Measurements from ENCODE around the gene SYNPO2.

The SYNPO2 gene

DNA sequence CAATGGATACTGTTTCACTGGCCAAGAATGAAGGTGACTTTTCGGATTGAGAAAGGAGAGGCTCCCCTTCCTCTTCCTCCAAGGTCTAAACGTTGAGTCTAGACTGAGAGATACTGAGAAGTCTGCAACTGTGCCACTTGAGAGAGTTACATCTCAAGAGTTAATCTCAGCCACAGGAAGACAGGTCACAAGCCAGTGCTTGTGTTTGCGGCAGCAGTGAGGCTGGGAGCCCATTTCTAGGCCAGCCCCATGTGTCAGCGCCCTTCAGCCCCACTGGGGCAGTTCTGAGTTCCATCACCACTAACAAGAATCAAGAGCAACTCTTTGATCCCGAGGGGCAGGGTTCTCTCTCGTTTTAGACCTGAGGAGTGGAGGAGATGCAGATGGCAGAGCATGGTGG lies 45.4 kb upstream of the SYNPO2 start:
- H3K23ac ChIP-seq (ENCODE audit: low read length in 2 of 2), result no peak overlapping the region
- 89% methylated on average over 4 of the region's 6 CpGs for WGBS
- H3K27me3 ChIP-seq (ENCODE audit: control insufficient read depth in 1 of 2, insufficient read depth in 1 of 2, low read length in 2 of 2), result no peaks in the 10 kb centered on the region

GRCh38 chr4:118845552-118846050 lies 43.1 kb upstream of the SYNPO2 start:
- H3K4me3 ChIP-seq (ENCODE audit: insufficient read depth in 1 of 2, low read depth in 1 of 2, low read length in 2 of 2), result no peak overlapping the region
- H2AFZ ChIP-seq (ENCODE audit: low read depth, low read length), result no peak overlapping the region
- no peak overlapping the region for H3K9ac ChIP-seq (ENCODE audit: low read length)
- H3K4me1 ChIP-seq (ENCODE audit: control insufficient read depth, insufficient read depth, low read depth, low read length), result no peaks in the 10 kb centered on the region
- no peaks in the 10 kb centered on the region for H3K36me3 ChIP-seq (ENCODE audit: control insufficient read depth in 1 of 2, insufficient read depth in 2 of 2, low read depth in 1 of 2, low read length in 2 of 2)
- no peak overlapping the region for H3K27ac ChIP-seq (ENCODE audit: low read length, poor library complexity, severe bottlenecking)
- H3K4ac ChIP-seq (ENCODE audit: low read depth in 1 of 2, low read length in 2 of 2), result no peak overlapping the region
- no peak overlapping the region for H4K91ac ChIP-seq (ENCODE audit: low read length)
- H2BK15ac ChIP-seq (ENCODE audit: low read depth, poor library complexity, severe bottlenecking), result no peak overlapping the region
- no peak overlapping the region for H2BK120ac ChIP-seq (ENCODE audit: low read depth, low read length)
- H3K9me3 ChIP-seq (ENCODE audit: control insufficient read depth, low read length), result no peaks in the 10 kb centered on the region
- H3K79me1 ChIP-seq (replicated peaks; ENCODE audit: low read length, poor library complexity, severe bottlenecking), result peaks cover 3% of the 10 kb centered on the region
- H3K4me2 ChIP-seq (ENCODE audit: low read length, poor library complexity, severe bottlenecking), result no peak overlapping the region
- H3K23ac ChIP-seq (ENCODE audit: low read length in 2 of 2), result no peak overlapping the region
- no peak overlapping the region for H3K14ac ChIP-seq (ENCODE audit: low read length in 2 of 2)
- no peak overlapping the region for H2AK5ac ChIP-seq (ENCODE audit: low read length, severe bottlenecking)
- no peak overlapping the region for H2BK5ac ChIP-seq (ENCODE audit: low read depth, low read length, poor library complexity, severe bottlenecking)
- H2BK12ac ChIP-seq (ENCODE audit: low read length in 2 of 2), result no peak overlapping the region
- DNase-seq, result no peak
- H4K8ac ChIP-seq (ENCODE audit: low read length), result no peak overlapping the region
- H3K18ac ChIP-seq (ENCODE audit: low read depth in 1 of 2, low read length in 2 of 2), result no peak overlapping the region
- H3K27me3 ChIP-seq (ENCODE audit: control insufficient read depth in 1 of 2, insufficient read depth in 1 of 2, low read length in 2 of 2), result no peaks in the 10 kb centered on the region

More for the DNA sequence above, 45.4 kb upstream of the SYNPO2 start:
- H3K4me1 ChIP-seq (ENCODE audit: control insufficient read depth, insufficient read depth, low read depth, low read length), result no peaks in the 10 kb centered on the region
- no peak overlapping the region for H2BK5ac ChIP-seq (ENCODE audit: low read depth, low read length, poor library complexity, severe bottlenecking)
- no peak overlapping the region for H3K4me2 ChIP-seq (ENCODE audit: low read length, poor library complexity, severe bottlenecking)
- H3K27ac ChIP-seq (ENCODE audit: low read length, poor library complexity, severe bottlenecking), result no peak overlapping the region
- no peak overlapping the region for H3K18ac ChIP-seq (ENCODE audit: low read depth in 1 of 2, low read length in 2 of 2)
- no peak overlapping the region for H2BK120ac ChIP-seq (ENCODE audit: low read depth, low read length)
- H2BK15ac ChIP-seq (ENCODE audit: low read depth, poor library complexity, severe bottlenecking), result no peak overlapping the region
- no peak overlapping the region for H4K8ac ChIP-seq (ENCODE audit: low read length)
- no peak overlapping the region for H2AFZ ChIP-seq (ENCODE audit: low read depth, low read length)
- no peak overlapping the region for H2BK12ac ChIP-seq (ENCODE audit: low read length in 2 of 2)
- no peaks in the 10 kb centered on the region for H3K9me3 ChIP-seq (ENCODE audit: control insufficient read depth, low read length)
- no peak for DNase-seq
- H3K4me3 ChIP-seq (ENCODE audit: insufficient read depth in 1 of 2, low read depth in 1 of 2, low read length in 2 of 2), result no peak overlapping the region
- no peak overlapping the region for H3K4ac ChIP-seq (ENCODE audit: low read depth in 1 of 2, low read length in 2 of 2)
- peaks cover 5% of the 10 kb centered on the region for H3K79me1 ChIP-seq (replicated peaks; ENCODE audit: low read length, poor library complexity, severe bottlenecking)
- H2AK5ac ChIP-seq (ENCODE audit: low read length, severe bottlenecking), result no peak overlapping the region
- no peak overlapping the region for H3K14ac ChIP-seq (ENCODE audit: low read length in 2 of 2)
- no peak overlapping the region for H4K91ac ChIP-seq (ENCODE audit: low read length)
- H3K9ac ChIP-seq (ENCODE audit: low read length), result no peak overlapping the region
- H3K36me3 ChIP-seq (ENCODE audit: control insufficient read depth in 1 of 2, insufficient read depth in 2 of 2, low read depth in 1 of 2, low read length in 2 of 2), result no peaks in the 10 kb centered on the region

DNA sequence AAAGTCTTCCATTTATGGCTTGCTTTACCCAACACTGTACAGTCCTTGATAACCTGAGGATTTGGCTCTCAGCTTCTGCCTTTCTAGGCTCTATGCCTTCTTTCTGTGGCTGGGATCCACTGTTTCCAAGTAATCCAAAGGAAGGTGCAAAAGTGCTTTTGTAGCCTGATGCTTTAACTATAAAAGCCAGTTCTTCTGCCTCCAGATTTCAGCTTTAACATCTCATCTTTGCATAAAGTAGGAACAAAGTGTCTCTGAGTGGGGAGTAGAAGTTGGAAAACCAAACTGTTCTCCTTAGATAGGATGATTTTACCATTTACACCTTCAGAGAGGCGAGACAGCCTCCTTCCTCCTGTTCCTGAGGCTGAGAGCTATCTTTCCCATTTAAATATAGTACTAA lies 41.7 kb upstream of the SYNPO2 start:
- no peak overlapping the region for H3K27ac ChIP-seq (ENCODE audit: low read length, poor library complexity, severe bottlenecking)
- no peak overlapping the region for H3K9ac ChIP-seq (ENCODE audit: low read length)
- no peak overlapping the region for H4K91ac ChIP-seq (ENCODE audit: low read length)
- no peak overlapping the region for H3K4me3 ChIP-seq (ENCODE audit: insufficient read depth in 1 of 2, low read depth in 1 of 2, low read length in 2 of 2)
- no peaks in the 10 kb centered on the region for H3K36me3 ChIP-seq (ENCODE audit: control insufficient read depth in 1 of 2, insufficient read depth in 2 of 2, low read depth in 1 of 2, low read length in 2 of 2)
- no peak overlapping the region for H2BK120ac ChIP-seq (ENCODE audit: low read depth, low read length)
- no peaks in the 10 kb centered on the region for H3K9me3 ChIP-seq (ENCODE audit: control insufficient read depth, low read length)
- H2BK15ac ChIP-seq (ENCODE audit: low read depth, poor library complexity, severe bottlenecking), result no peak overlapping the region
- H3K4ac ChIP-seq (ENCODE audit: low read depth in 1 of 2, low read length in 2 of 2), result no peak overlapping the region
- no peak overlapping the region for H2AK5ac ChIP-seq (ENCODE audit: low read length, severe bottlenecking)
- H3K23ac ChIP-seq (ENCODE audit: low read length in 2 of 2), result no peak overlapping the region
- no peaks in the 10 kb centered on the region for H3K27me3 ChIP-seq (ENCODE audit: control insufficient read depth in 1 of 2, insufficient read depth in 1 of 2, low read length in 2 of 2)
- no peak for DNase-seq
- no peak overlapping the region for H3K4me2 ChIP-seq (ENCODE audit: low read length, poor library complexity, severe bottlenecking)
- H3K18ac ChIP-seq (ENCODE audit: low read depth in 1 of 2, low read length in 2 of 2), result no peak overlapping the region
- H2BK12ac ChIP-seq (ENCODE audit: low read length in 2 of 2), result no peak overlapping the region
- 90% methylated on average over 1 of the region's 1 CpG for whole genome bisulfite sequencing
- no peak overlapping the region for H2AFZ ChIP-seq (ENCODE audit: low read depth, low read length)
- peaks cover 3% of the 10 kb centered on the region for H3K79me1 ChIP-seq (replicated peaks; ENCODE audit: low read length, poor library complexity, severe bottlenecking)
- H2BK5ac ChIP-seq (ENCODE audit: low read depth, low read length, poor library complexity, severe bottlenecking), result no peak overlapping the region
- no peak overlapping the region for H3K14ac ChIP-seq (ENCODE audit: low read length in 2 of 2)
- H3K4me1 ChIP-seq (ENCODE audit: control insufficient read depth, insufficient read depth, low read depth, low read length), result no peaks in the 10 kb centered on the region
- no peak overlapping the region for H4K8ac ChIP-seq (ENCODE audit: low read length)

- H3K4me1 ChIP-seq (ENCODE audit: control insufficient read depth, insufficient read depth, low read depth, low read length), result no peaks in the 10 kb centered on the region
- 90% methylated on average over 7 of the region's 7 CpGs for WGBS
- H3K27ac ChIP-seq (ENCODE audit: low read length, poor library complexity, severe bottlenecking), result no peak overlapping the region
- no peak overlapping the region for H3K4ac ChIP-seq (ENCODE audit: low read depth in 1 of 2, low read length in 2 of 2)
- no peak overlapping the region for H2BK15ac ChIP-seq (ENCODE audit: low read depth, poor library complexity, severe bottlenecking)
- peaks cover 3% of the 10 kb centered on the region for H3K79me1 ChIP-seq (replicated peaks; ENCODE audit: low read length, poor library complexity, severe bottlenecking)
- no peak overlapping the region for H4K8ac ChIP-seq (ENCODE audit: low read length)
- no peak overlapping the region for H2BK12ac ChIP-seq (ENCODE audit: low read length in 2 of 2)
- H3K18ac ChIP-seq (ENCODE audit: low read depth in 1 of 2, low read length in 2 of 2), result no peak overlapping the region
- no peak for DNase-seq
- no peak overlapping the region for H3K14ac ChIP-seq (ENCODE audit: low read length in 2 of 2)
- H2BK5ac ChIP-seq (ENCODE audit: low read depth, low read length, poor library complexity, severe bottlenecking), result no peak overlapping the region
- no peaks in the 10 kb centered on the region for H3K36me3 ChIP-seq (ENCODE audit: control insufficient read depth in 1 of 2, insufficient read depth in 2 of 2, low read depth in 1 of 2, low read length in 2 of 2)
- no peaks in the 10 kb centered on the region for H3K27me3 ChIP-seq (ENCODE audit: control insufficient read depth in 1 of 2, insufficient read depth in 1 of 2, low read length in 2 of 2)
- H3K9ac ChIP-seq (ENCODE audit: low read length), result no peak overlapping the region
- H3K23ac ChIP-seq (ENCODE audit: low read length in 2 of 2), result no peak overlapping the region
- no peak overlapping the region for H3K4me2 ChIP-seq (ENCODE audit: low read length, poor library complexity, severe bottlenecking)
- H2AK5ac ChIP-seq (ENCODE audit: low read length, severe bottlenecking), result no peak overlapping the region
- H3K9me3 ChIP-seq (ENCODE audit: control insufficient read depth, low read length), result no peaks in the 10 kb centered on the region
- no peak overlapping the region for H2BK120ac ChIP-seq (ENCODE audit: low read depth, low read length)
- no peak overlapping the region for H2AFZ ChIP-seq (ENCODE audit: low read depth, low read length)
- H4K91ac ChIP-seq (ENCODE audit: low read length), result no peak overlapping the region
- H3K4me3 ChIP-seq (ENCODE audit: insufficient read depth in 1 of 2, low read depth in 1 of 2, low read length in 2 of 2), result no peak overlapping the region
These were observed 40.4 kb upstream of the SYNPO2 start for GRCh38 chr4:118848242-118848641.

All from mesenchymal stem cell (in vitro differentiated cells and primary cell).